CD4-positive, CD25-positive, alpha-beta regulatory T cell (primary cell): ENCODE results near the gene MAP1LC3B2. TPM values are rescaled to one million over a fixed set of nuclear protein-coding genes. Genes with fewer than 3 reads are reported as not detected.

ENCODE experiments used
- ATAC-seq, 2 donors: fragments of 150-1000 bp; cut with Tn5 transposase; one replicate each; pipeline ENCODE4 v1.10.0; 2021; ENCODE audit warnings: low read depth in 2 of 2, moderate number of reproducible peaks in 2 of 2, moderate library complexity in 1 of 2
- DNase-seq, 3 donors: peaks; one replicate each; pipeline versions ENCODE4 v3.0.0 to v3.0.0-alpha.2; 2012 to 2022; ENCODE audit warnings: mixed read lengths in 1 of 3
- H3K27ac ChIP-seq: one replicate; pipeline ENCODE4 v1.7.0; 2013; ENCODE audit warnings: mild to moderate bottlenecking, low read length; ENCODE audit not compliant: insufficient read depth, poor library complexity, severe bottlenecking
- H3K27me3 ChIP-seq: one replicate; pipeline ENCODE4 v1.7.0; 2013; ENCODE audit warnings: low read length; ENCODE audit not compliant: control insufficient read depth, insufficient read depth
- H3K36me3 ChIP-seq: one replicate; pipeline ENCODE4 v1.7.0; 2013; ENCODE audit warnings: mild to moderate bottlenecking, low read length, moderate library complexity; ENCODE audit not compliant: control insufficient read depth, insufficient read depth
- H3K4me1 ChIP-seq: 2 replicates; pipeline ENCODE4 v1.7.0; 2013; ENCODE audit warnings: mild to moderate bottlenecking, low read length; ENCODE audit not compliant: insufficient read depth, control insufficient read depth, poor library complexity, severe bottlenecking
- H3K4me3 ChIP-seq: one replicate; pipeline ENCODE4 v1.7.0; 2013; ENCODE audit warnings: low read depth, mild to moderate bottlenecking, low read length, moderate library complexity
- H3K9me3 ChIP-seq, 2 experiments: 1 replicate in 1 of 2; 2 replicates in 1 of 2; pipeline ENCODE4 v1.7.0; 2013; ENCODE audit warnings: low read length in 2 of 2, mild to moderate bottlenecking in 1 of 2, moderate library complexity in 1 of 2; ENCODE audit not compliant: control insufficient read depth in 2 of 2
- H3K27ac Mint-ChIP-seq, 3 donors: one replicate each; pipeline ENCODE4 v1.8.0; 2020 to 2022; ENCODE audit warnings: mild to moderate bottlenecking in 3 of 3, mixed read lengths in 3 of 3, moderate library complexity in 2 of 3
- H3K27me3 Mint-ChIP-seq: one replicate; pipeline ENCODE4 v1.8.0; 2022; ENCODE audit warnings: mild to moderate bottlenecking, mixed read lengths
- H3K36me3 Mint-ChIP-seq: one replicate; pipeline ENCODE4 v1.8.0; 2020; ENCODE audit warnings: mixed read lengths
- H3K4me1 Mint-ChIP-seq, 4 donors: one replicate each; pipeline ENCODE4 v1.8.0; 2020 to 2022; ENCODE audit warnings: mixed read lengths in 4 of 4, mild to moderate bottlenecking in 1 of 4
- H3K4me3 Mint-ChIP-seq, 4 donors: one replicate each; pipeline ENCODE4 v1.8.0; 2020 to 2022; ENCODE audit warnings: mild to moderate bottlenecking in 4 of 4, mixed read lengths in 4 of 4, moderate library complexity in 3 of 4
- H3K9me3 Mint-ChIP-seq, 7 donors: one replicate each; pipeline ENCODE4 v1.8.0; 2020 to 2022; ENCODE audit warnings: mixed read lengths in 7 of 7, mild to moderate bottlenecking in 3 of 7, moderate library complexity in 2 of 7
- polyA plus RNA-seq, 4 donors: library from polyadenylated mRNA; unstranded; fragments of 300-500 nt; fragmentation: Illumina TruSeq; gene quantifications; one replicate each; pipeline ENCODE4 v1.2.3, GENCODE V29; 2021
- total RNA-seq: library from RNA; stranded (reverse); gene quantifications from one replicate; pipeline ENCODE4 v1.2.3, GENCODE V29; 2022

The MAP1LC3B2 gene
- total and polyA plus RNA-seq, 5 donors from 2014 or later: 2.2 to 14.2 (median 8.1) TPM

DNA sequence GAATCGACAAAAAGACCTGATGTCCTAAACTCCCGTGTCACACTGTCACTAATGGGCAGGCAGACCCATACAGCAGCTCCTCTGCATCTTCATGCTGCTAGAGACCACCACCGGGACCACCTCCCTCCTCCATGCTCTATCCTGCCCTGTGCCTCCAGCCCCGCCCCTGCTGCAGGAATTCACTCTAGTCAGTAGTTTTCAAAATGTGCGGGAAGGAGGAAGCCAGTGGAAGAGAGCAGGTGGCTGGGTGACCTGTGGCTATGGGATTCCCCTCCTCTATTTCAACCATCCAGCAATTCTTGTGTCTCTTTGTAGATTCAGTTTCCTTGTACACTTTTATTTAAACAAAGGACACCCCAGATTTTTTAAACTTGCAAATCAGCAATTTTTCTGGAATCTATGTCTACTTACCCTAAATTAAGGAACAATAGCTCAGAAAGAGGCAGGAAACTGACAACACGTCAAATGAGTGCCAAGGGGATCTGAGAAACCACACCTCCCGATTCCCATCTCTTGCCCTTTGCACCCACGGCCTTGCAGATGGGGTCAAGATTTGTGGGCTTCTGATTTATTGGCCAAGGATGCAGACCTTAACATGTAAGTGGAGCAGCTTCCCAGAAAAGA lies 20.4 kb upstream of the MAP1LC3B2 start:
- no peak for DNase-seq
- Histone ChIP-seq H3K27ac (no peak overlapping the region), H3K4me3 (no peak overlapping the region), H3K36me3 (no peaks in the 10 kb centered on the region), H3K9me3 (no peaks in the 10 kb centered on the region), H3K4me1 (peaks cover 6% of the 10 kb centered on the region), H3K27me3 (no peaks in the 10 kb centered on the region)
- H3K4me3 Mint-ChIP-seq: no peak overlapping the region
- ATAC-seq: no peak
- peaks cover 2 to 16% (median 8%) of the 10 kb centered on the region in 4 donors for H3K4me1 Mint-ChIP-seq
- peaks cover 0 to 3% (median 0%) of the 10 kb centered on the region in 7 donors for H3K9me3 Mint-ChIP-seq
- peak overlapping the region in 1 of 3 donors; percentile 55 for H3K27ac Mint-ChIP-seq
- H3K27me3 Mint-ChIP-seq: peaks cover 9% of the 10 kb centered on the region
- no peaks in the 10 kb centered on the region for H3K36me3 Mint-ChIP-seq

DNA sequence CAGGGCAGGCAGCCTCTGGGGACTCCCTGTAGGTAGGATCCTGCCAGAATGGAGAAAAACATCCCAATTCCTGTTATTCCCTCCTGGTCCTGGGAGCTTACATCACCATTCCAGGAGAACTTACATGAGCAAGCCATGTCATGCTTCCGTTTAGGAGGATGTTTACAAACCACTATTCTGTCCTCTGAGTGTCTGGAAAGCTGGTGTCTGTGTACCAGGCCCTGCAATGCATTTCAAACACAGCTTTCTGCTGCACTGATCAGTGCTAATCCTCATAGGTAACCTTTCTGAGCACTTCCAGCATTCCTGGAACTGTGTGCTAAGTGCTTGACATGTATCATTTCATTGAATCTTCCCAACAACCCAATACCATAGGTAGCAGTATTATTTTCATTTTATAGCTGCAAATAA lies 19.8 kb upstream of the MAP1LC3B2 start:
- Mint-ChIP-seq H3K36me3 (no peaks in the 10 kb centered on the region), H3K9me3 (peaks cover 0 to 3% (median 0%) of the 10 kb centered on the region in 7 donors), H3K4me1 (peaks cover 2 to 11% (median 6%) of the 10 kb centered on the region in 4 donors), H3K27me3 (peaks cover 7% of the 10 kb centered on the region), H3K4me3 (no peak overlapping the region), H3K27ac (no peak overlapping the region)
- no peaks in the 10 kb centered on the region for H3K36me3 ChIP-seq
- H3K9me3 ChIP-seq: no peaks in the 10 kb centered on the region
- no peak overlapping the region for H3K4me3 ChIP-seq
- H3K4me1 ChIP-seq: peaks cover 1% of the 10 kb centered on the region
- H3K27me3 ChIP-seq: no peaks in the 10 kb centered on the region
- ATAC-seq (no peak), DNase-seq (no peak)
- H3K27ac ChIP-seq: no peak overlapping the region

DNA sequence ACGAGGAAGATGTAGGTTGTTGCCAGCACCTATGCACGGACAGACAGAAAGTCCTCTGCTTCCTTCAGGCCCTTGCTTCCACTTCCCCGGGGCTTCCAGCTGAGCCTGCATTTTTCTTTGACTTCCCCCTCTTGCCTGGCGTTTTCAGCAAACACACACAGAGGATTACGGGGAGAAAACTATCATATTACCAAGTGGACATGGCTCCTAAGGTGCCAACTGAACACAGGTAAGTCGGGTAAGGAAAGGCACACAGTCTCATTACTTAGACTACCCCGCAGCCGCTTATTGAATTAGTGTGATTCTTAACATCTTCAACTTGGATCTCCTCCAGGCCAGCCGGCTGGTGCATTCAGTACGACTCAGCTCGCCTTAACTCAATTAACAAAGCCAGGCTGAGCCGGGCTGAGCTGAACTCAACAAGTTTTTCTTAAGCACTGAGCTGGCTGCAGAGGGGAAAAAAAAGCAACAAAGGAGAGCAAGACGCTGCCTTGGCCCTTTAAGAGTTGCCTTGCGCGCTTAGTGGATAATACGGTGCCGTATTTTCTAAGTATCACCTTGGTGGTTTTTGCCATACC lies 19.2 kb upstream of the MAP1LC3B2 start:
- Mint-ChIP-seq H3K27ac (no peak overlapping the region), H3K9me3 (peaks cover 0 to 3% (median 0%) of the 10 kb centered on the region in 7 donors)
- H3K27ac ChIP-seq: no peak overlapping the region

DNA sequence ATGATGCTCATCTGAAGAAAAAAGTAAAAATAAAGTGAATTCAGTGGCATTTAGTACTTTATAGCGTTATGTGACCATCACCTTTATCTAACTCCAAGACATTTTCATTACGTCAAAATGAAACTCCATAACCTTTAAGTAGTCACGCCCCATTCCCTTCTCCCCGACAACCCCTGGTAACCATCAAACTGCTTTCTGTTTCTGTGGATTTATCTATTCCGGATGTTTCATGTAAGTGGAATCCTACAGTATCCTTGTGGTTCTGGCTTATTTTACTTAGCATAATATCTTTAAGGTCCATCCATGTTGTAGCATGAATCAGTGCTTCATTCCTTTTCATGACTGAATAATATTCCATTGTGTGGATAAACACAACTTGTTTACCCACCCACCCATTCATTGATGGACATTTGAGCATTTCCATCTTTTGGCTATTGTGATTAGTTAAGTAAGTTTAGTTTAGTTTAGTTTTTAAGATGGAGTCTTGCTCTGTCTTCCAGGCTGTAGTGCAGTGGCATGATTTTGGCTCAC lies 18.5 kb upstream of the MAP1LC3B2 start:
- H3K4me3 Mint-ChIP-seq: no peak overlapping the region
- Histone ChIP-seq H3K27me3 (no peaks in the 10 kb centered on the region), H3K27ac (no peak overlapping the region), H3K36me3 (no peaks in the 10 kb centered on the region), H3K4me1 (no peaks in the 10 kb centered on the region), H3K9me3 (no peaks in the 10 kb centered on the region), H3K4me3 (no peak overlapping the region)
- H3K36me3 Mint-ChIP-seq: no peaks in the 10 kb centered on the region
- no peak for DNase-seq
- H3K27me3 Mint-ChIP-seq: peaks cover 5% of the 10 kb centered on the region
- no peak overlapping the region for H3K27ac Mint-ChIP-seq
- ATAC-seq: no peak
- H3K4me1 Mint-ChIP-seq: peaks cover 0 to 9% (median 5%) of the 10 kb centered on the region in 4 donors
- peaks cover 0 to 3% (median 0%) of the 10 kb centered on the region in 7 donors for H3K9me3 Mint-ChIP-seq

More for the DNA sequence above, 19.2 kb upstream of the MAP1LC3B2 start:
- no peaks in the 10 kb centered on the region for H3K4me1 ChIP-seq
- Mint-ChIP-seq H3K27me3 (peaks cover 5% of the 10 kb centered on the region), H3K4me1 (peaks cover 0 to 9% (median 5%) of the 10 kb centered on the region in 4 donors), H3K4me3 (no peak overlapping the region), H3K36me3 (no peaks in the 10 kb centered on the region)
- no peak overlapping the region for H3K4me3 ChIP-seq
- H3K27me3 ChIP-seq: no peaks in the 10 kb centered on the region
- no peak for DNase-seq
- no peaks in the 10 kb centered on the region for H3K36me3 ChIP-seq
- no peak for ATAC-seq
- H3K9me3 ChIP-seq: no peaks in the 10 kb centered on the region

DNA sequence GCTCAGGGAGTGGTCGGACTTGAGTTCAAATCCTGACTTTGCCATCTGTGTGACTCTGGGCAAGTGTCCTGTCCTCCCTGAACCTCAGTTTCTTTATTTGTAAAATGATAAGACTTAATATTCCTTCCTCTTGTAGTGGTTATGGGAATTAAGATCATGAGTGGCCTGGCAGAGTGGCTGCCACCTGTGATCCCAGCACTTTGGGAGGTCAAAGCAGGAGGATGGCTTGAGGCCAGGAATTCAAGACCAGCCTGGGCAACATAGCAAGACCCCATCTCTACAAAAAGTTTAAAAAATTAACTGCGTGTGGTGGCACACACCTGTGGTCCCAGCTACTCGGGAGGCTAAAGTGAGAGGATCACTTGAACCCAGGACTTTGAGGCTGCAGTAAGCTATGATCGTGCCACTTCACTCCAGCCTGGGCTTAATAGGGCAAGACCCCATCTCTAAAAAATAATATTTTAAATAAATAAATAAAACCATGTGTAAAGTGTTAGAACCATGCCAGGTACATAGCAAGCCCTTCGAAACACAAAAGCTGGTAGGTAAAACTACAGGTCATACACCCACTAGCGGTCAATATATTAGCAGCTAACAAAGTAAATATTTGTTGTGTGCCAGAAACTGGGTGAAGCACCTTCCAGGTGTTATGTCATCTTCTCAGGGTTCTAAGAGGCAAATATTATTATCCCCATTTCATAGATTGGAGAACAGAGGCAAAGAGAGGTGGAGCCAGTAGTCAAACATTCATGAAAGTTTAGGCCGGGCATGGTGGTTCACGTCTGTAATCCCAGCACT lies 17.4 kb upstream of the MAP1LC3B2 start:
- no peaks in the 10 kb centered on the region for H3K27me3 ChIP-seq
- no peak overlapping the region for H3K27ac ChIP-seq
- no peak overlapping the region for H3K4me3 ChIP-seq
- H3K27ac Mint-ChIP-seq: peak overlapping the region in 1 of 3 donors; percentile 38
- no peaks in the 10 kb centered on the region for H3K27me3 Mint-ChIP-seq
- no peak overlapping the region for H3K4me3 Mint-ChIP-seq
- no peaks in the 10 kb centered on the region for H3K9me3 ChIP-seq
- H3K9me3 Mint-ChIP-seq: peaks cover 0 to 3% (median 0%) of the 10 kb centered on the region in 7 donors
- DNase-seq (no peak), ATAC-seq (no peak)
- H3K36me3 Mint-ChIP-seq: no peaks in the 10 kb centered on the region
- no peaks in the 10 kb centered on the region for H3K4me1 ChIP-seq
- no peaks in the 10 kb centered on the region for H3K36me3 ChIP-seq
- H3K4me1 Mint-ChIP-seq: peaks cover 0 to 9% (median 5%) of the 10 kb centered on the region in 4 donors

DNA sequence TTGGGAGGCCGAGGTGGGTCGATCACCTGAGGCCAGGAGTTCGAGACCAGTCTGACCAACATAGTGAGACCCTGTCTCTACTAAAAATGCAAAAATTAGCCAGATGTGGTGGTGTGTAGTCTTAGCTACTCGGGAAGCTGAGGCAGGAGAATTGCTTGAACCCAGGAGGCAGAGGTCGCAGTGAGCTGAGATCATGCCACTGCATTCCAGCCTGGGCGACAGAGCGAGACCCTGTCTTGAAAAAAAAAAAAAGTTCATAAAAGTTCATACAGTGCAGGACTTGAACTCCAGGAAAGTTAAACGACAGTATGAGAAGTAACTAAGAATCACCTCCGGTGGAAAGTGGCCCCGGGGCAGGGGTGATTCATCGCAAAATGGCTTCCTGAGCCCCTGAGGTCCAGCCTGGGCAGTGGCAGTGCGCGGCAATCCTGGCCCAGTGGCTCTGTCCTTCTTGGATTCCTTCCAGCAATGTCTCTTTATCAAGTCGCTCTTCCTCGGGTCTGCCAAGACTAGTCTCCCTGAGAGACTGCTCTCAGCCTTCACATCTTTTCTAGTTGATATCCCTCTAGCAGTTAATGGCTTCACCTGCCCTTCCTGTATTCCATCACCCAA lies 16.7 kb upstream of the MAP1LC3B2 start:
- H3K9me3 Mint-ChIP-seq: peaks cover 0 to 3% (median 0%) of the 10 kb centered on the region in 7 donors
- no peak overlapping the region for H3K27ac ChIP-seq

DNA sequence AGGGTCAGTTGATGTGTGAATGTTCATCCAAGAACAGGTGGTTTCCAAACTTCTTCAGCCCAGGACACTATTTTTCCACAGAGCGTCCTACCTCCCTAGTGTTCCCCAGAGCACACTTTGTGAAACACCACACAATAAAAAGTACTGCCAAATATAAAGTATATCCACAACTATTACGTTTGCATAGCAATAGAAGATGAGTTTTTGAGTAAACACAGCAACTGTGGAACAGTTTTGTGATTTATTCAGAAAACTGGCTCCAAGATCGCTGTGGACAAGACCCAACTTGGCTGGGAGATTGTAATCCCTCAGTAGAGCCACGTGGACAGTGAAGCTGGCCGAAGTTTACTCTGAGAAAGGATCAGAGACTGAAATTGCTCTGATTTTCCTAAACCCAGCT lies 14.5 kb upstream of the MAP1LC3B2 start:
- peaks cover 0 to 3% (median 0%) of the 10 kb centered on the region in 7 donors for H3K9me3 Mint-ChIP-seq
- H3K27ac Mint-ChIP-seq: no peak overlapping the region
- peaks cover 0 to 2% (median 0%) of the 10 kb centered on the region in 4 donors for H3K4me1 Mint-ChIP-seq
- ATAC-seq (no peak), DNase-seq (no peak)
- Histone ChIP-seq H3K27ac (no peak overlapping the region), H3K27me3 (no peaks in the 10 kb centered on the region), H3K4me1 (no peaks in the 10 kb centered on the region), H3K9me3 (no peaks in the 10 kb centered on the region), H3K36me3 (no peaks in the 10 kb centered on the region), H3K4me3 (no peak overlapping the region)
- no peaks in the 10 kb centered on the region for H3K36me3 Mint-ChIP-seq
- H3K4me3 Mint-ChIP-seq: no peak overlapping the region
- peaks cover 16% of the 10 kb centered on the region for H3K27me3 Mint-ChIP-seq

More for the DNA sequence above, 16.7 kb upstream of the MAP1LC3B2 start:
- no peak overlapping the region for H3K4me3 ChIP-seq
- ATAC-seq (no peak), DNase-seq (no peak)
- no peaks in the 10 kb centered on the region for H3K9me3 ChIP-seq
- H3K4me1 Mint-ChIP-seq: peaks cover 0 to 9% (median 3%) of the 10 kb centered on the region in 4 donors
- H3K4me3 Mint-ChIP-seq: no peak overlapping the region
- no peaks in the 10 kb centered on the region for H3K4me1 ChIP-seq
- no peaks in the 10 kb centered on the region for H3K27me3 Mint-ChIP-seq
- no peaks in the 10 kb centered on the region for H3K36me3 ChIP-seq
- H3K27ac Mint-ChIP-seq: peak overlapping the region in 2 of 3 donors; percentile 3 to 6
- no peaks in the 10 kb centered on the region for H3K36me3 Mint-ChIP-seq
- H3K27me3 ChIP-seq: no peaks in the 10 kb centered on the region
